ENCODE data around the gene FGF7. TPM values are rescaled to one million over a fixed set of nuclear protein-coding genes. Genes with fewer than 3 reads are reported as not detected.

Gene FGF7
- total and polyA plus RNA-seq, 2 of the 8 experiments (the other 6 are each of a cell fraction or from before 2014, with no cell fraction given): not detected

GRCh38 chr15:49501586-49501985, 78.5 kb downstream of the FGF7 start (continued):
- TF ChIP-seq CEBPB (IDR thresholded peaks at IDR 0.05; ENCODE audit: low read depth, low read length) (no peak), SIX5 (IDR thresholded peaks at IDR 0.05; ENCODE audit: low read depth, low read length) (no peak), BCL11A (IDR thresholded peaks at IDR 0.05; ENCODE audit: low read depth in 2 of 2, low read length in 2 of 2) (no peak)

Data from H1 (cell line).